Nephron progenitor cell (in vitro differentiated cells): ENCODE measurements around the gene CLRN3.

Experiments
- DNase-seq: peaks from one replicate; pipeline ENCODE4 v3.0.0; 2021
- H3K27ac Mint-ChIP-seq: 2 replicates; pipeline ENCODE4 v1.8.0; 2021; ENCODE audit warnings: mild to moderate bottlenecking, moderate library complexity, mixed read lengths
- H3K27me3 Mint-ChIP-seq: 2 replicates; pipeline ENCODE4 v1.8.0; 2021; ENCODE audit warnings: mild to moderate bottlenecking, low read depth, mixed read lengths; ENCODE audit not compliant: poor library complexity
- H3K36me3 Mint-ChIP-seq: 2 replicates; pipeline ENCODE4 v1.8.0; 2021; ENCODE audit warnings: low read depth, mixed read lengths
- H3K4me1 Mint-ChIP-seq: 2 replicates; pipeline ENCODE4 v1.8.0; 2021; ENCODE audit warnings: mixed read lengths
- H3K4me3 Mint-ChIP-seq: 2 replicates; pipeline ENCODE4 v1.8.0; 2021; ENCODE audit warnings: mild to moderate bottlenecking, moderate library complexity, mixed read lengths
- H3K9me3 Mint-ChIP-seq: 2 replicates; pipeline ENCODE4 v1.8.0; 2021; ENCODE audit warnings: mild to moderate bottlenecking, moderate library complexity, mixed read lengths
- TF ChIP-seq, protein P1 (sequence below): fragments of 200-600 bp; sonication (generic); IDR thresholded peaks from 2 replicates; pipeline ENCODE4 v1.5.0; 2021; ENCODE audit warnings: antibody characterized with exemption

The CLRN3 gene

DNA sequence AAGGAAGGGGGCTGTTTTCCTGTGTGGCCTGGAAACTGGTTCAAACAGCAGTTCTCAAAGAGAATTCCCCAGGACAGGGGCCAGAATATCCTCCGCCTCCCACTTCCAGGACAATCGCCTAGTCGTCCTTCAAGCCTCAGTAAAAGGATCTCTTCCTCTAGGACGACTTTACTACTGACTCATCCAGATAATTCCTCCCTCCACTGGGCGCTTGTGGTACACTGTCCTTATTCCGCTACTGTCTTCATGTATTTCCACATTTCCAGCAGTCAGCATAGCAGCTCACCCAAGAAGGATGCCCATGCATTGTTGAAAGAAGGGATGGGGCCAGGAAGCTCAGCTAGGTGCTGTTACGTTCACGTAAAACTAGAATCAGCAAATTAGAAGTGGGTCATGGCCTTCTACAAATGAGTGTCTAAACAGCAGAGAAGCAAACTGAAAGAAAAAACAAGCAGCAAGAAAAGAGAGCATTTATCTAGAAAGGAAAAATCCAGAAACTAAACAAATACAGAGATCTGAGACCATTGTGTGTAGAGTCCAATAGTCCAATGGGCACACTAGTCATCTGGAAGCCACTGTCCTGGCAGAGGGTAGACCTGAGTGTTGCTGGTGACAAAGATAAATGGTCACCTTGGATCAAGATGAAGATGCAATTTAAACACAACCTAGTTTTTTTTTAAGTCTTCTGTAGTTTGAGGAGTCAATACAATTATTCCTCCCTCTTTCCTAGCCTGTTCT, 26.3 kb downstream of the CLRN3 start:
- Mint-ChIP-seq H3K9me3 (peaks cover 57% of the 10 kb centered on the region), H3K4me1 (no peaks in the 10 kb centered on the region), H3K27ac (no peak overlapping the region), H3K36me3 (peaks cover 8% of the 10 kb centered on the region), H3K4me3 (no peak overlapping the region), H3K27me3 (peaks cover 8% of the 10 kb centered on the region)
- TF ChIP-seq, protein P1, sequence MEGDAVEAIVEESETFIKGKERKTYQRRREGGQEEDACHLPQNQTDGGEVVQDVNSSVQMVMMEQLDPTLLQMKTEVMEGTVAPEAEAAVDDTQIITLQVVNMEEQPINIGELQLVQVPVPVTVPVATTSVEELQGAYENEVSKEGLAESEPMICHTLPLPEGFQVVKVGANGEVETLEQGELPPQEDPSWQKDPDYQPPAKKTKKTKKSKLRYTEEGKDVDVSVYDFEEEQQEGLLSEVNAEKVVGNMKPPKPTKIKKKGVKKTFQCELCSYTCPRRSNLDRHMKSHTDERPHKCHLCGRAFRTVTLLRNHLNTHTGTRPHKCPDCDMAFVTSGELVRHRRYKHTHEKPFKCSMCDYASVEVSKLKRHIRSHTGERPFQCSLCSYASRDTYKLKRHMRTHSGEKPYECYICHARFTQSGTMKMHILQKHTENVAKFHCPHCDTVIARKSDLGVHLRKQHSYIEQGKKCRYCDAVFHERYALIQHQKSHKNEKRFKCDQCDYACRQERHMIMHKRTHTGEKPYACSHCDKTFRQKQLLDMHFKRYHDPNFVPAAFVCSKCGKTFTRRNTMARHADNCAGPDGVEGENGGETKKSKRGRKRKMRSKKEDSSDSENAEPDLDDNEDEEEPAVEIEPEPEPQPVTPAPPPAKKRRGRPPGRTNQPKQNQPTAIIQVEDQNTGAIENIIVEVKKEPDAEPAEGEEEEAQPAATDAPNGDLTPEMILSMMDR = no peak
- no peak for DNase-seq

DNA sequence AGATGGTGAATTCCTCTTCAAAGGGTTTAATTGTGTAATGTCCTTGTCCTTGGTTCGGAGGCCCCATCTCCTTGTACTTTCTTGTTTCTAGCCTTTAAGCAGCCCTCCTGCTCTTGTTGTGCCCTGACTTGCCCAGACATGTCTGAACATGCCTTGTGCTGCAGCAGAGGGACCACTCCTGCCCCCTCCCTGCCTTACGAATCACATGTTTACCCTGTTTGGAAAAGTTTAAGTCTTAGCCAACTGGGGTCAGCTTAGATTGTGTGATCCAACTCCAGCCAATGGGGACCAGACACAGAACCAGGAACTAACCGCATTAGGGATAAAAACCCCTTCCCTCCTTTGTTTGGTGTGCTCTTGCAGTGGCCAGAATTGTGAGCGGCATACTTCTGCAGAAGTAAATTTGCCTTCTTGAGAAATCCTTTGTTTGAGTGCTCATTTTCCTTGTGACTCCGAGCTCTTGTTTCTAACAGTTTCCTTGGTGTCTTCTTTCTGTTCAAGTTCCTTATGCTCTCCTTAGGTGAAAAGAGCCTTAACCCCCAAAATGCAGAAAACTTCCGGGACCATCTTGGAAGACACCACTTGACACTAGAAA, 29.4 kb downstream of the CLRN3 start:
- H3K27ac Mint-ChIP-seq = peak overlapping the region; percentile 85
- H3K27me3 Mint-ChIP-seq = peaks cover 8% of the 10 kb centered on the region
- DNase-seq = no peak
- peaks cover 8% of the 10 kb centered on the region for H3K36me3 Mint-ChIP-seq
- peaks cover 33% of the 10 kb centered on the region for H3K9me3 Mint-ChIP-seq
- H3K4me3 Mint-ChIP-seq = no peak overlapping the region
- TF ChIP-seq, protein P1 = no peak
- no peaks in the 10 kb centered on the region for H3K4me1 Mint-ChIP-seq

DNA sequence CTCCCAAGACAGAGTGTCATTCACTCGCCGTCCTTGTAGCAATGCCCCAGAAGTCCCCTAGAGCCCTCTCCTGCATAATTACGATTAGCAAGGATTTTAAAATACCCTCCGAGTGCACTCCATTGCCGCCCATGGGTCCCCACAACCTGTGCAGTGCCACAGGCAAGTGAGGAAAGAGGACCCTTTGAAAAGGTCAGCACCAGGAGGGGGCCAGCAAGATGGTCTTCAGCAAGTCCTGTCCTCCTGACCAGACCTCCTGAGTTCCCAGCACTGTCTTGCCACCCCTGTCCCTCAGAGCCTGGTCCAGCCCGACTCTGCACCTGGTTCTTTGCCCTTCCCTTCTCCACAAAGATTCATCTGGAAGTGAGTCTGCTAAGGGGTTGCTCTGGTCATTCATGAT, 32.1 kb downstream of the CLRN3 start:
- H3K4me1 Mint-ChIP-seq = peaks cover 10% of the 10 kb centered on the region
- H3K27me3 Mint-ChIP-seq = peaks cover 11% of the 10 kb centered on the region
- TF ChIP-seq, protein P1 = no peak

DNA sequence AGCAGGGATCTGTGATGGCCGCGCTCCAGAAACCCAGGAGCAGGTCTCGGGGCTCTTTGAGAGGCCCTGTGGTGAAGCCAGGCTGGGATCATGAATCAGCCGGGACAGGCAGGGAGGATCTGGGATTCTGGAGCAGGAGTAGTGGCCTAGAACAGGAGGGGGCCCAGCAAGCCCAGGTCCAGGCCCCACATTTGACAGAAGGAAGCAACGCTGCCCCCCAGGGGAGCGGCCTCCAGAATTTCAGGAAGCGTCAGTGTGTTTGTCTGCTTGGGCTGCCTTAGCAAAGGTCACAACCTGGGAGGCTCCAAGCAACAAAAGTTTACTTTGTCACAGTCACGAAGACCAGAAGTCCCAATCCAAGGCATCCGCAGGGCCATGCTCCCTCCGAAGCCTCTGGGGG, 36.8 kb downstream of the CLRN3 start:
- H3K4me3 Mint-ChIP-seq = no peak overlapping the region
- TF ChIP-seq, protein P1 = no peak

More for the DNA sequence above, 32.1 kb downstream of the CLRN3 start:
- H3K27ac Mint-ChIP-seq = no peak overlapping the region
- H3K9me3 Mint-ChIP-seq = peaks cover 27% of the 10 kb centered on the region
- H3K4me3 Mint-ChIP-seq = no peak overlapping the region
- DNase-seq = no peak
- peaks cover 8% of the 10 kb centered on the region for H3K36me3 Mint-ChIP-seq

DNA sequence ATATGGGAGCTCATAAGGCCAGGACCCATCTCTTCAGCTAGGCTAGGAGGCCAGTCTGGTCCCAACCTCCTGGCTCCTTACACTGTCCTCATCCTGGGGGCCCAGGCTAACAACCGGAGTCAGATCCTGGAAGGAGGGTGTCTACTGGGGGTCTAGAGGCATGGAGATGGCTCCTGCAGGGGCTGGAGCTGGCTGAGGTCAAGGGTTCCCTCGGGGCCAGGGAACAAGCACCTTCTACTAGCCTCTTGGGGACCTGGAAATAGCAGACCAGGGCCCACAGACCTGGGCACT, 37.2 kb downstream of the CLRN3 start:
- no peak overlapping the region for H3K27ac Mint-ChIP-seq
- H3K9me3 Mint-ChIP-seq = no peaks in the 10 kb centered on the region
- DNase-seq = no peak
- H3K4me1 Mint-ChIP-seq = peaks cover 27% of the 10 kb centered on the region
- no peak overlapping the region for H3K4me3 Mint-ChIP-seq
- H3K27me3 Mint-ChIP-seq = peaks cover 25% of the 10 kb centered on the region
- no peaks in the 10 kb centered on the region for H3K36me3 Mint-ChIP-seq
- TF ChIP-seq, protein P1 = no peak

More for the DNA sequence above, 36.8 kb downstream of the CLRN3 start:
- H3K9me3 Mint-ChIP-seq = no peaks in the 10 kb centered on the region
- H3K27ac Mint-ChIP-seq = no peak overlapping the region
- no peaks in the 10 kb centered on the region for H3K36me3 Mint-ChIP-seq
- peaks cover 20% of the 10 kb centered on the region for H3K27me3 Mint-ChIP-seq
- H3K4me1 Mint-ChIP-seq = peaks cover 23% of the 10 kb centered on the region
- DNase-seq = peak; percentile 18
